Neuronal stem cell (in vitro differentiated cells): ENCODE results near the gene SUSD1.

Source experiments
- DNase-seq: peaks from one replicate; pipeline ENCODE4 v3.0.0-alpha.2; 2013; ENCODE audit warnings: low spot score
- H2AFZ ChIP-seq: one replicate; pipeline ENCODE4 v1.6.1; 2013; ENCODE audit warnings: mild to moderate bottlenecking, low read length, inconsistent platforms
- H2AK5ac ChIP-seq: 2 replicates; pipeline ENCODE4 v1.6.1; 2013; ENCODE audit warnings: low read depth, mild to moderate bottlenecking, inconsistent platforms, low read length, moderate library complexity, mixed read lengths
- H2BK120ac ChIP-seq: 2 replicates; pipeline ENCODE4 v1.6.1; 2013; ENCODE audit warnings: low read depth, mild to moderate bottlenecking, inconsistent platforms, low read length, moderate library complexity, mixed read lengths
- H2BK12ac ChIP-seq: one replicate; pipeline ENCODE4 v1.6.1; 2013; ENCODE audit warnings: low read length, inconsistent platforms
- H2BK15ac ChIP-seq: 2 replicates; pipeline ENCODE4 v1.6.1; 2013; ENCODE audit warnings: mild to moderate bottlenecking, low read length, inconsistent platforms, mixed read lengths
- H2BK5ac ChIP-seq: one replicate; pipeline ENCODE4 v1.6.1; 2013; ENCODE audit warnings: inconsistent platforms, mild to moderate bottlenecking, low read length, moderate library complexity
- H3K14ac ChIP-seq: one replicate; pipeline ENCODE4 v1.6.1; 2013; ENCODE audit warnings: low read length, inconsistent platforms
- H3K18ac ChIP-seq: 2 replicates; pipeline ENCODE4 v1.6.1; 2013; ENCODE audit warnings: low read length, inconsistent platforms
- H3K23ac ChIP-seq: 2 replicates; pipeline ENCODE4 v1.6.1; 2013; ENCODE audit warnings: low read depth, mild to moderate bottlenecking, mixed read lengths, low read length, inconsistent platforms; ENCODE audit not compliant: poor library complexity
- H3K27ac ChIP-seq: replicated peaks from 3 replicates; pipeline ENCODE4 v1.5.1; 2013; ENCODE audit warnings: low read length, inconsistent platforms
- H3K27me3 ChIP-seq, 3 experiments: 2 replicates each; pipeline ENCODE4 v1.6.1; 2013; ENCODE audit warnings: low read length in 3 of 3, mild to moderate bottlenecking in 2 of 3, inconsistent platforms in 1 of 3, low read depth in 1 of 3, mixed read lengths in 1 of 3, moderate library complexity in 1 of 3; ENCODE audit not compliant: control insufficient read depth in 3 of 3, insufficient read depth in 3 of 3
- H3K36me3 ChIP-seq, 2 donors: replicated peaks in 1 of 2; 2 replicates each; pipeline ENCODE4 v1.6.1; 2013; ENCODE audit warnings: low read length in 2 of 2; ENCODE audit not compliant: control insufficient read depth in 2 of 2, insufficient read depth in 2 of 2
- H3K4ac ChIP-seq: 2 replicates; pipeline ENCODE4 v1.6.1; 2013; ENCODE audit warnings: inconsistent platforms, mild to moderate bottlenecking, low read length, moderate library complexity
- H3K4me1 ChIP-seq, 2 donors: 1 replicate in 1 of 2; 2 replicates in 1 of 2; pipeline ENCODE4 v1.6.1; 2013; ENCODE audit warnings: low read length in 2 of 2, low read depth in 1 of 2; ENCODE audit not compliant: control insufficient read depth in 2 of 2, insufficient read depth in 1 of 2
- H3K4me2 ChIP-seq: one replicate; pipeline ENCODE4 v1.6.1; 2013; ENCODE audit warnings: mild to moderate bottlenecking, low read length, inconsistent platforms; ENCODE audit not compliant: insufficient read depth, poor library complexity, severe bottlenecking
- H3K4me3 ChIP-seq, 2 donors: 2 replicates each; pipeline ENCODE4 v1.5.1; 2013; ENCODE audit warnings: low read length in 2 of 2, mild to moderate bottlenecking in 2 of 2, inconsistent platforms in 1 of 2, moderate library complexity in 1 of 2
- H3K79me1 ChIP-seq: one replicate; pipeline ENCODE4 v1.6.1; 2013; ENCODE audit warnings: low read depth, mild to moderate bottlenecking, inconsistent platforms, low read length, moderate library complexity
- H3K9ac ChIP-seq: one replicate; pipeline ENCODE4 v1.6.1; 2013; ENCODE audit warnings: mild to moderate bottlenecking, low read depth, low read length, inconsistent platforms; ENCODE audit not compliant: poor library complexity
- H3K9me3 ChIP-seq, 2 donors: replicated peaks in 1 of 2; 2 replicates each; pipeline versions ENCODE3 to v1.6.1; 2013; ENCODE audit warnings: low read length in 2 of 2, mild to moderate bottlenecking in 2 of 2, inconsistent platforms in 1 of 2, low read depth in 1 of 2, mixed read lengths in 1 of 2, moderate library complexity in 1 of 2; ENCODE audit not compliant: control insufficient read depth in 2 of 2, insufficient read depth in 1 of 2
- H4K8ac ChIP-seq: one replicate; pipeline ENCODE4 v1.6.1; 2013; ENCODE audit warnings: low read depth, mild to moderate bottlenecking, inconsistent platforms, low read length, moderate library complexity
- H4K91ac ChIP-seq: one replicate; pipeline ENCODE4 v1.6.1; 2013; ENCODE audit warnings: low read length, low read depth, mild to moderate bottlenecking, inconsistent platforms; ENCODE audit not compliant: poor library complexity
- WGBS, 2 donors: extraction: QIAGEN DNeasy Blood & Tissue Kit; methylation state at CpG; one replicate each; pipeline ENCODE4 v1.1.7; 2013; ENCODE audit warnings: missing lambda C conversion rate in 2 of 2, mixed read lengths in 1 of 2; ENCODE audit not compliant: insufficient read length in 2 of 2, insufficient replicate concordance in 1 of 2; ENCODE audit errors: extremely low coverage in 2 of 2; 5-methylcytosine and 5-hydroxymethylcytosine counted together

The SUSD1 gene

GRCh38 chr9:112015736-112016135 lies 159.4 kb downstream of the SUSD1 start:
- Histone ChIP-seq H3K79me1 (no peaks in the 10 kb centered on the region), H3K36me3 (no peaks in the 10 kb centered on the region), H3K14ac (no peak overlapping the region), H2BK12ac (no peak overlapping the region), H3K27ac (no peak overlapping the region), H3K4me1 (peaks cover 0 to 1% of the 10 kb centered on the region in 2 donors), H3K27me3 (peaks cover 0 to 5% (median 0%) of the 10 kb centered on the region in 3 experiments), H2AFZ (no peak overlapping the region), H2BK5ac (no peak overlapping the region), H4K91ac (no peak overlapping the region), H3K4me2 (no peak overlapping the region), H3K18ac (no peak overlapping the region), H3K9ac (no peak overlapping the region), H3K23ac (no peak overlapping the region), H4K8ac (no peak overlapping the region), H3K9me3 (no peaks in the 10 kb centered on the region), H2AK5ac (no peak overlapping the region), H2BK120ac (no peak overlapping the region), H2BK15ac (no peak overlapping the region), H3K4ac (no peak overlapping the region), H3K4me3 (no peak overlapping the region)
- WGBS, 2 donors, result no CpG with 5 or more reads among the region's 2 CpGs
- DNase-seq, result no peak

- Histone ChIP-seq H3K27ac (no peak overlapping the region), H3K9ac (no peak overlapping the region), H3K23ac (no peak overlapping the region), H3K4me3 (no peak overlapping the region), H2AFZ (no peak overlapping the region), H3K4me2 (no peak overlapping the region), H3K4me1 (peaks cover 0 to 1% of the 10 kb centered on the region in 2 donors), H3K18ac (no peak overlapping the region), H2AK5ac (no peak overlapping the region), H3K27me3 (peaks cover 0 to 5% (median 0%) of the 10 kb centered on the region in 3 experiments), H3K9me3 (no peaks in the 10 kb centered on the region), H3K36me3 (no peaks in the 10 kb centered on the region), H3K79me1 (no peaks in the 10 kb centered on the region), H2BK12ac (no peak overlapping the region), H3K4ac (no peak overlapping the region), H2BK15ac (no peak overlapping the region), H2BK120ac (no peak overlapping the region), H2BK5ac (no peak overlapping the region), H3K14ac (no peak overlapping the region), H4K8ac (no peak overlapping the region), H4K91ac (no peak overlapping the region)
- WGBS, 2 donors, result no CpG with 5 or more reads among the region's 4 CpGs
- no peak for DNase-seq
These were observed 159.9 kb downstream of the SUSD1 start for GRCh38 chr9:112015149-112015548.

GRCh38 chr9:112013266-112013665 lies 161.8 kb downstream of the SUSD1 start:
- H3K23ac ChIP-seq, result no peak overlapping the region
- no peak for DNase-seq
- H2BK12ac ChIP-seq, result no peak overlapping the region
- H3K4me3 ChIP-seq, result no peak overlapping the region
- no peak overlapping the region for H2BK5ac ChIP-seq
- no peak overlapping the region for H3K27ac ChIP-seq
- H3K27me3 ChIP-seq, result peaks cover 0 to 5% (median 0%) of the 10 kb centered on the region in 3 experiments
- peaks cover 0 to 1% of the 10 kb centered on the region in 2 donors for H3K4me1 ChIP-seq
- H3K36me3 ChIP-seq, result no peaks in the 10 kb centered on the region
- no peak overlapping the region for H3K14ac ChIP-seq
- H3K9ac ChIP-seq, result no peak overlapping the region
- no peak overlapping the region for H2AK5ac ChIP-seq
- H4K91ac ChIP-seq, result no peak overlapping the region
- no peak overlapping the region for H2AFZ ChIP-seq
- H3K79me1 ChIP-seq, result no peaks in the 10 kb centered on the region
- WGBS, 2 donors, result no CpG with 5 or more reads among the region's 3 CpGs
- H3K4ac ChIP-seq, result no peak overlapping the region
- no peak overlapping the region for H4K8ac ChIP-seq
- no peak overlapping the region for H2BK120ac ChIP-seq
- no peak overlapping the region for H3K4me2 ChIP-seq
- H2BK15ac ChIP-seq, result no peak overlapping the region
- no peak overlapping the region for H3K18ac ChIP-seq
- no peaks in the 10 kb centered on the region for H3K9me3 ChIP-seq

GRCh38 chr9:112012026-112012902 lies 162.8 kb downstream of the SUSD1 start:
- Histone ChIP-seq H2AK5ac (no peak overlapping the region), H3K27me3 (peaks cover 0 to 5% (median 0%) of the 10 kb centered on the region in 3 experiments), H3K27ac (no peak overlapping the region), H3K36me3 (no peaks in the 10 kb centered on the region), H2BK120ac (no peak overlapping the region), H3K9ac (no peak overlapping the region), H2BK15ac (no peak overlapping the region), H3K79me1 (no peaks in the 10 kb centered on the region), H3K4ac (no peak overlapping the region), H3K4me2 (no peak overlapping the region), H3K18ac (no peak overlapping the region), H3K9me3 (no peaks in the 10 kb centered on the region), H3K23ac (no peak overlapping the region), H2BK12ac (no peak overlapping the region), H4K8ac (no peak overlapping the region), H2AFZ (no peak overlapping the region), H2BK5ac (no peak overlapping the region), H3K4me1 (peaks cover 0 to 1% of the 10 kb centered on the region in 2 donors), H3K14ac (no peak overlapping the region), H3K4me3 (no peak overlapping the region), H4K91ac (no peak overlapping the region)
- no peak for DNase-seq
- no CpG with 5 or more reads among the region's 4 CpGs for WGBS, 2 donors
